H1 (cell line): ENCODE data around the gene AAMP. TPM values are rescaled to one million over a fixed set of nuclear protein-coding genes. Genes with fewer than 3 reads are reported as not detected.

ENCODE experiments used
- ATF2 ChIP-seq: IDR thresholded peaks from 2 replicates; pipeline ENCODE4 v1.6.1; 2012; ENCODE audit warnings: low read length, inconsistent platforms
- CHD7 ChIP-seq: fragments of 300-600 bp; sonication (generic); IDR thresholded peaks from 2 replicates; pipeline ENCODE4 v1.7.1; 2012; ENCODE audit warnings: low read length, moderate library complexity, mild to moderate bottlenecking, inconsistent platforms; ENCODE audit not compliant: insufficient replicate concordance
- CTCF ChIP-seq, 3 experiments: IDR thresholded peaks; 1 replicate in 2 of 3; 2 replicates in 1 of 3; pipeline versions ENCODE4 v1.5.1 to v1.6.1; 2011; ENCODE audit warnings: low read length in 3 of 3, mild to moderate bottlenecking in 3 of 3, inconsistent platforms in 2 of 3, low read depth in 1 of 3, moderate library complexity in 1 of 3; ENCODE audit not compliant: insufficient read depth in 1 of 3; ENCODE audit errors: control extremely low read depth in 1 of 3
- JUND ChIP-seq: IDR thresholded peaks from 2 replicates; pipeline ENCODE4 v1.6.1; 2011; ENCODE audit warnings: mild to moderate bottlenecking, improper control_type of control experiment, low read length
- YY1 ChIP-seq: IDR thresholded peaks from 2 replicates; pipeline ENCODE4 v1.6.1; 2011; ENCODE audit warnings: low read depth, mild to moderate bottlenecking, low read length
- polyA plus RNA-seq, 7 experiments: library from polyadenylated mRNA; depleted of rRNA in 3 of 7; stranded (reverse) in 5 of 7; unstranded in 2 of 7; fragments of >200 nt in 5 of 7; fragments of 200-250 nt in 2 of 7; gene quantifications; 1 replicate in 5 of 7; 2 replicates in 1 of 7; 4 replicates in 1 of 7; pipeline versions ENCODE4 v1.2.1 to v1.2.3, GENCODE V29; 2011 to 2013; ENCODE audit warnings: missing spikeins in 2 of 7, mixed read lengths in 2 of 7
- total RNA-seq: library from RNA; stranded (reverse); fragmentation: NEBNext Ultra II Directional; extraction: Animal tissue kit (Norgen Biotek cat#: 25700); gene quantifications from 2 replicates; pipeline ENCODE4 v1.2.1, GENCODE V29; 2021

Gene AAMP
- total and polyA plus RNA-seq, 2 of the 8 experiments (the other 6 are each of a cell fraction or from before 2014, with no cell fraction given), result 119 to 125 TPM

GRCh38 chr2:218301176-218301819, 31.4 kb upstream of the AAMP start (continued):
- no peak for TF ChIP-seq CHD7
- TF ChIP-seq ATF2, result no peak
- TF ChIP-seq CTCF (IDR thresholded peaks at IDR 0.05; ENCODE audit: control extremely low read depth in 1 of 3, insufficient read depth in 1 of 3, low read depth in 1 of 3, low read length in 3 of 3), result peak; percentile 78 to 96 (median 93)
- peak; percentile 46; the same call in 1 of the 2 replicates for TF ChIP-seq YY1
- TF ChIP-seq JUND, result 0 out of 2 replicates have a peak, but pooled peaks have one; percentile 47
